Neural progenitor cell (in vitro differentiated cells): ENCODE measurements around the gene RAPGEF5. TPM values are rescaled to one million over a fixed set of nuclear protein-coding genes. Genes with fewer than 3 reads are reported as not detected.
A peak's percentile ranks its signal among the peaks of the same experiment; 100 is the strongest.

ENCODE experiments used
- DNase-seq: peaks from one replicate; pipeline ENCODE4 v3.0.0-alpha.2; 2016; ENCODE audit warnings: low spot score
- H2AFZ ChIP-seq: fragments of 200-600 bp; sonication (generic); replicated peaks from 2 replicates; pipeline ENCODE4 v1.6.1; 2016; ENCODE audit warnings: antibody characterized with exemption
- H3F3A ChIP-seq: fragments of 200-600 bp; sonication (generic); 2 replicates; pipeline ENCODE4 v1.6.1; 2016; ENCODE audit warnings: antibody characterized with exemption, low read depth
- H3K27ac ChIP-seq: fragments of 200-600 bp; sonication (generic); 2 replicates; pipeline ENCODE4 v1.5.1; 2016; ENCODE audit warnings: mild to moderate bottlenecking
- H3K27me3 ChIP-seq: fragments of 200-600 bp; sonication (generic); 2 replicates; pipeline ENCODE4 v1.6.1; 2016; ENCODE audit warnings: mild to moderate bottlenecking, moderate library complexity
- H3K36me3 ChIP-seq: fragments of 200-600 bp; sonication (generic); 2 replicates; pipeline ENCODE4 v1.5.1; 2016
- H3K4me1 ChIP-seq: fragments of 200-600 bp; sonication (generic); 2 replicates; pipeline ENCODE4 v1.6.1; 2016; ENCODE audit warnings: mixed run types
- H3K4me2 ChIP-seq: fragments of 200-600 bp; sonication (generic); 2 replicates; pipeline ENCODE4 v1.6.1; 2016
- H3K4me3 ChIP-seq: fragments of 200-600 bp; sonication (generic); 2 replicates; pipeline ENCODE4 v1.5.1; 2016
- H3K79me2 ChIP-seq: fragments of 200-600 bp; sonication (generic); 2 replicates; pipeline ENCODE4 v1.6.1; 2016; ENCODE audit warnings: low read depth
- H3K9ac ChIP-seq: fragments of 200-600 bp; sonication (generic); 2 replicates; pipeline ENCODE4 v1.6.1; 2016
- H3K9me3 ChIP-seq: fragments of 200-600 bp; sonication (generic); 2 replicates; pipeline ENCODE4 v1.5.1; 2016; ENCODE audit warnings: low read depth
- H4K20me1 ChIP-seq: fragments of 200-600 bp; sonication (generic); 2 replicates; pipeline ENCODE4 v1.6.1; 2016; ENCODE audit warnings: low read depth
- H3K27ac Mint-ChIP-seq: 3 replicates; pipeline ENCODE4 v1.8.0; 2021; ENCODE audit warnings: mixed read lengths
- H3K27me3 Mint-ChIP-seq: 2 replicates; pipeline ENCODE4 v1.8.0; 2022; ENCODE audit warnings: low read depth, mild to moderate bottlenecking, inconsistent platforms, moderate library complexity, mixed read lengths; ENCODE audit not compliant: insufficient read depth
- H3K36me3 Mint-ChIP-seq: 3 replicates; pipeline ENCODE4 v1.8.0; 2021; ENCODE audit warnings: mixed read lengths
- H3K4me1 Mint-ChIP-seq: 3 replicates; pipeline ENCODE4 v1.8.0; 2021; ENCODE audit warnings: mixed read lengths
- H3K4me3 Mint-ChIP-seq: 3 replicates; pipeline ENCODE4 v1.8.0; 2021; ENCODE audit warnings: mild to moderate bottlenecking, moderate library complexity, mixed read lengths
- H3K9me3 Mint-ChIP-seq: 3 replicates; pipeline ENCODE4 v1.8.0; 2020; ENCODE audit warnings: mixed read lengths
- CTCF ChIP-seq: fragments of 200-600 bp; sonication (generic); IDR thresholded peaks from 2 replicates; pipeline ENCODE4 v1.5.1; 2017; ENCODE audit warnings: antibody characterized with exemption, mild to moderate bottlenecking
- EZH2 ChIP-seq: fragments of 200-600 bp; sonication (generic); IDR thresholded peaks from 2 replicates; pipeline ENCODE4 v1.6.1; 2017; ENCODE audit warnings: antibody characterized with exemption, mild to moderate bottlenecking, moderate library complexity
- EZH2phosphoT487 ChIP-seq: fragments of 200-600 bp; sonication (generic); IDR thresholded peaks from 2 replicates; pipeline ENCODE4 v1.6.1; 2017; ENCODE audit warnings: antibody characterized with exemption
- total RNA-seq: library from RNA; depleted of rRNA; stranded (reverse); fragments of >200 nt; gene quantifications from 2 replicates; pipeline ENCODE4 v1.2.3, GENCODE V29; 2015; ENCODE audit warnings: low replicate concordance

RAPGEF5 gene
- total RNA-seq, 1 donor from 2014 or later = 5.7 TPM

- peaks cover 2% of the 10 kb centered on the region for H3K36me3 Mint-ChIP-seq
These were observed 240.4 kb downstream of the RAPGEF5 start for GRCh38 chr7:22116451-22117030.

GRCh38 chr7:22115689-22116088, 241.3 kb downstream of the RAPGEF5 start:
- Mint-ChIP-seq H3K27me3 (peaks cover 4% of the 10 kb centered on the region), H3K4me3 (no peak overlapping the region), H3K36me3 (peaks cover 2% of the 10 kb centered on the region), H3K4me1 (peaks cover 16% of the 10 kb centered on the region), H3K27ac (no peak overlapping the region), H3K9me3 (no peaks in the 10 kb centered on the region)
- Histone ChIP-seq H3K79me2 (no peaks in the 10 kb centered on the region), H2AFZ (no peak overlapping the region), H3K27ac (no peak overlapping the region), H3K4me2 (no peak overlapping the region), H4K20me1 (no peaks in the 10 kb centered on the region), H3K9ac (no peak overlapping the region), H3K4me1 (no peaks in the 10 kb centered on the region), H3K36me3 (no peaks in the 10 kb centered on the region), H3F3A (no peaks in the 10 kb centered on the region), H3K27me3 (no peaks in the 10 kb centered on the region), H3K9me3 (no peaks in the 10 kb centered on the region), H3K4me3 (no peak overlapping the region)
- no peak for DNase-seq
- TF ChIP-seq CTCF (no peak), EZH2 (no peak), EZH2phosphoT487 (no peak)

More at GRCh38 chr7:22116451-22117030, 240.4 kb downstream of the RAPGEF5 start:
- H3K27ac Mint-ChIP-seq = no peak overlapping the region
- Histone ChIP-seq H3K9ac (no peak overlapping the region), H4K20me1 (no peaks in the 10 kb centered on the region), H3K27me3 (no peaks in the 10 kb centered on the region), H3K79me2 (no peaks in the 10 kb centered on the region), H3F3A (no peaks in the 10 kb centered on the region), H3K27ac (no peak overlapping the region), H2AFZ (no peak overlapping the region), H3K4me3 (no peak overlapping the region), H3K36me3 (no peaks in the 10 kb centered on the region), H3K4me2 (no peak overlapping the region), H3K9me3 (no peaks in the 10 kb centered on the region), H3K4me1 (no peaks in the 10 kb centered on the region)
- no peak for DNase-seq
- peaks cover 4% of the 10 kb centered on the region for H3K27me3 Mint-ChIP-seq
- H3K4me1 Mint-ChIP-seq = peaks cover 19% of the 10 kb centered on the region
- no peaks in the 10 kb centered on the region for H3K9me3 Mint-ChIP-seq
- H3K4me3 Mint-ChIP-seq = no peak overlapping the region
- TF ChIP-seq EZH2phosphoT487 (no peak), EZH2 (no peak), CTCF (no peak)

- DNase-seq = no peak
- no peaks in the 10 kb centered on the region for H3K9me3 Mint-ChIP-seq
These were observed 242.4 kb downstream of the RAPGEF5 start for GRCh38 chr7:22114440-22114981.

More at GRCh38 chr7:22114440-22114981, 242.4 kb downstream of the RAPGEF5 start:
- Histone ChIP-seq H3K4me2 (no peak overlapping the region), H3K36me3 (no peaks in the 10 kb centered on the region), H3K9me3 (no peaks in the 10 kb centered on the region), H3K9ac (no peak overlapping the region), H3K27me3 (no peaks in the 10 kb centered on the region), H3F3A (no peaks in the 10 kb centered on the region), H3K4me1 (no peaks in the 10 kb centered on the region), H4K20me1 (no peaks in the 10 kb centered on the region), H3K4me3 (no peak overlapping the region), H2AFZ (no peak overlapping the region), H3K27ac (no peak overlapping the region), H3K79me2 (no peaks in the 10 kb centered on the region)
- Mint-ChIP-seq H3K36me3 (peaks cover 2% of the 10 kb centered on the region), H3K27ac (peak overlapping the region; percentile 14), H3K4me3 (no peak overlapping the region), H3K27me3 (peaks cover 4% of the 10 kb centered on the region), H3K4me1 (peaks cover 12% of the 10 kb centered on the region)
- no peak for TF ChIP-seq CTCF
- no peak for TF ChIP-seq EZH2phosphoT487
- no peak for TF ChIP-seq EZH2
